OCI-M1 (cell line): ENCODE data around the gene CHST2.

ENCODE experiments used
- DNase-seq: peaks from one replicate; lab custom pipeline; 2025; lab: John Stamatoyannopoulos, UW

CHST2 gene

GRCh38 chr3:143098032-143098764, 21.4 kb upstream of the CHST2 start:
- no peak for DNase-seq

GRCh38 chr3:143099210-143099609, 20.4 kb upstream of the CHST2 start:
- no peak for DNase-seq

GRCh38 chr3:143099690-143100089, 19.9 kb upstream of the CHST2 start:
- DNase-seq, result no peak

- no peak for DNase-seq
These were observed 19.1 kb upstream of the CHST2 start for GRCh38 chr3:143100451-143100850.

- no peak for DNase-seq
These were observed 17.7 kb upstream of the CHST2 start for GRCh38 chr3:143101792-143102381.

- DNase-seq, result no peak
These were observed 15.9 kb upstream of the CHST2 start for GRCh38 chr3:143103652-143104051.

- no peak for DNase-seq
These were observed 14.4 kb upstream of the CHST2 start for GRCh38 chr3:143105170-143105569.

- DNase-seq, result no peak
These were observed 9.7 kb upstream of the CHST2 start for GRCh38 chr3:143109861-143110260.

GRCh38 chr3:143110371-143110770, 9.2 kb upstream of the CHST2 start:
- DNase-seq, result no peak

GRCh38 chr3:143118630-143119008, 952 bp upstream of the CHST2 start:
- no peak for DNase-seq

- peak; percentile 31 for DNase-seq
These were observed 574 bp downstream of the CHST2 start for GRCh38 chr3:143119974-143120715.

- DNase-seq, result no peak
These were observed 1.2 kb downstream of the CHST2 start for GRCh38 chr3:143120716-143121240.

GRCh38 chr3:143121241-143122088, 1.9 kb downstream of the CHST2 start:
- DNase-seq, result no peak

- DNase-seq, result no peak
These were observed 2.5 kb downstream of the CHST2 start for GRCh38 chr3:143122089-143122430.

GRCh38 chr3:143122608-143123352, 3.2 kb downstream of the CHST2 start:
- peak; percentile 54 for DNase-seq

GRCh38 chr3:143123353-143123984, 3.9 kb downstream of the CHST2 start:
- no peak for DNase-seq

GRCh38 chr3:143124601-143125520, 5.3 kb downstream of the CHST2 start:
- no peak for DNase-seq

- no peak for DNase-seq
These were observed 8.2 kb downstream of the CHST2 start for GRCh38 chr3:143127801-143128200.

GRCh38 chr3:143128227-143128955, 8.8 kb downstream of the CHST2 start:
- DNase-seq, result no peak
